ENCODE data around the gene FBXO7.
"Not testable (repeated sequence)": the region's sequence is repeated elsewhere in the genome, so short reads cannot be mapped to it uniquely, and the experiment has no call there.

FBXO7 gene

DNA sequence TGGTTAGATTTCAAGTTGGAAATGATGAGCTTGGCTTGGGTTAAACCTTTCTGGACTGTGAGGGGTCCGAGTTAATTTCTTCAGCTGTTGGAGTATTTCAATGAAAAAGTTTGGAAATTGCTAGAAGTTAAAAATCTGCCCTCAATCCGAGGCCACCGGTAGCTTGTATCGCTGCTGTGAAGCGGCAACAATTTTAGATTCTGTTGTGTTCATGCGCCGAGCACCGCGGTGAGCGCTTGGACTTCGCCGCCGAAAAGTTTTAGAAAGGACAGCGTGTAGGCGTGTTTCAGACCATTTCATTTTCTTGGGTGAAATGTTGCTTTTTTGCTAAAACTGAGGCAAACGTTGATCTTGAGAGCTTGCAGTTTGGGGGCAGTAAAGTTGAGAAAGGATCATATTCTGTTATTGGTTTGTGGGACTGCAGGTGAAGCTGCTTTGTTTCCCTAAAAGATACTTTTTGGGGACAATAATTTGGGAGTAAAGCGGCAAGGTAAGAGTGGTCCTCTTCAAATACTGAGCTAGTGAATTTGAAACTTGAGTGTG is 928 bp downstream of the FBXO7 start:
- DNase-seq (ENCODE audit: low read depth): no peak
- peak overlapping the region; percentile 60 for H3K4me3 ChIP-seq (ENCODE audit: control insufficient read depth, low read depth, low read length)
- TF ChIP-seq, protein P1, sequence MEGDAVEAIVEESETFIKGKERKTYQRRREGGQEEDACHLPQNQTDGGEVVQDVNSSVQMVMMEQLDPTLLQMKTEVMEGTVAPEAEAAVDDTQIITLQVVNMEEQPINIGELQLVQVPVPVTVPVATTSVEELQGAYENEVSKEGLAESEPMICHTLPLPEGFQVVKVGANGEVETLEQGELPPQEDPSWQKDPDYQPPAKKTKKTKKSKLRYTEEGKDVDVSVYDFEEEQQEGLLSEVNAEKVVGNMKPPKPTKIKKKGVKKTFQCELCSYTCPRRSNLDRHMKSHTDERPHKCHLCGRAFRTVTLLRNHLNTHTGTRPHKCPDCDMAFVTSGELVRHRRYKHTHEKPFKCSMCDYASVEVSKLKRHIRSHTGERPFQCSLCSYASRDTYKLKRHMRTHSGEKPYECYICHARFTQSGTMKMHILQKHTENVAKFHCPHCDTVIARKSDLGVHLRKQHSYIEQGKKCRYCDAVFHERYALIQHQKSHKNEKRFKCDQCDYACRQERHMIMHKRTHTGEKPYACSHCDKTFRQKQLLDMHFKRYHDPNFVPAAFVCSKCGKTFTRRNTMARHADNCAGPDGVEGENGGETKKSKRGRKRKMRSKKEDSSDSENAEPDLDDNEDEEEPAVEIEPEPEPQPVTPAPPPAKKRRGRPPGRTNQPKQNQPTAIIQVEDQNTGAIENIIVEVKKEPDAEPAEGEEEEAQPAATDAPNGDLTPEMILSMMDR (conservative IDR thresholded peaks at IDR 0.05; ENCODE audit: control insufficient read depth, insufficient read depth, low read depth, low read length): no peak

DNA sequence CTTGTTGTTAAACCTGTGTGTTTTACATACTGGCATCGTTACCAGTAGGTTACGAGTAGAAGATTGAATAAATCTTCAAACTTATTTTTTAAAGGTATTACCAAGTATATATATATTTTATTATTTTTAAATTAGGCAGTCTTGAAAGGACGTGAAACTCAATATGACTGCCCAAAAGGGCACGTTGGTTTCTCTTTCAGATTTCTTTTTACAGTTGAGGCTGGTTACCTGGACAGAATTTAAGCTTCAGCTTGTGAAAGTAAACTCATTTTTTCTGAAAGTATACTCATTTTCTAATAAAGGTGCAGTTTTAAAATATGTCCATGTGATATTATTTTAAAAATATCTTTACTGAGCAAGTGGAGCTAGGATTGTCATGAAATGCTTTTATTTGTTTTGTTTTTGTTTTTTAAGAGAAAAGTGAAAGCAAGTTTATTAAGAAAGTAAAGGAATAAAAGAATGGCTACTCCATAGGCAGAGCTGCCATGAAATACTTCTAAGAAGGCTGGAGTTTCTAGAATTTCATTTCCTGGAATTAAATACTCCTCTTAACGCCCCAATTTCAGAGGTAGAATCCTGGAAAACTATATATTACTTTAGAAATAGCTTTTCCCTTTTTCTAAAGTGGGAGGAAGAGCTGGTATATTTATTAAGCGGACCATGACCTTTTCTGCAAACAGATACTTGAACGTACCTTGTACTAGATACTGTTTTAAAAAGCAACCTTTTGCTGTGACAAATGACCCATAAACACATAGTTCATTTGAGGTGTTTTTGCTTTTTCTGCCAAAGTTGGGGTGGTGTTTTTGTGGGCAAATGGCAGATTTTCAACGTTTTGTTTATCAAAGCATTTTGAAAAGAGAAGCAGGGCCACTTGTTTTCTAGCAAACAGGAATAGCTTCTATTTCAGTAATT is 1.9 kb downstream of the FBXO7 start:
- peak overlapping the region; percentile 60 for H3K4me3 ChIP-seq (ENCODE audit: control insufficient read depth, low read depth, low read length)
- DNase-seq (ENCODE audit: low read depth): no peak
- TF ChIP-seq, protein P1 (conservative IDR thresholded peaks at IDR 0.05; ENCODE audit: control insufficient read depth, insufficient read depth, low read depth, low read length): no peak

DNA sequence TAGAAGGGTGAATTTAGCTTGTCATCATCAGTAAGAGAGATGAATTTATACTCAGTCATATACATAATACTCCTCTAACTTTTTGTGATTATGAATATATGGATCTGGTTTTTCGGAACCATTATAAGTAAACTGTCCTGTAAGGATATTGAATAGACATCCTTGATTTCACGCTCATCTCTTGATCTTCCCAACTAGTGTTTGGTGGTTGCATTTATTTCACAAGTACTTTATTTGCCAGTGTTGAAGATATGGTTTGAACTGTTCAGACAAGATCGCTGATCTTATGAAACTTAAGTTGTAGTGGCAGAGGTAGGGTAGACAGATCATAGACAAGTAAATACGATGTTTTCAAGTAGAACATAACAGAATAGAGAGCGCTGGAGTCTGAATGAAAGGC is 3.0 kb downstream of the FBXO7 start:
- DNase-seq (ENCODE audit: low read depth): no peak
- TF ChIP-seq, protein P1 (conservative IDR thresholded peaks at IDR 0.05; ENCODE audit: control insufficient read depth, insufficient read depth, low read depth, low read length): no peak
- no peak overlapping the region for H3K4me3 ChIP-seq (ENCODE audit: control insufficient read depth, low read depth, low read length)

DNA sequence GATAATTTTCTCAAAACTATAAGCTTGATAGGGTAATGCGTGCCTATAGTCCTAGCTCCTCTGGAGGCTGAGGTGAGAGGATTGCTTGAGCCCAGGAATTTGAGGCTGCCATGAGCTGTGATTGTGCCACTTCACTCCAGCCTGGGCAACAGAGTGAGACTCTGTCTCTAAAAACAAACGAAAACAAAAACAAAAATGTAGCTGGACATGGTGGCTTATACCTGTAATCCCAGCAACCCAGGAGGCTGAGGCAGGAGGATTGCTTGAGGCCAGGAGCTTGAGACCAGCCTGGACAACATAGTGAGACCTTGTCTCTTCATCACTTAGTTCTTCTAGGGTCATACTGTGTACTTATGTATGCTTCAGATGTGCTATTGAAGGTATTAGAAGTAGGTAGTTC is 3.9 kb downstream of the FBXO7 start:
- DNase-seq (ENCODE audit: low read depth): not testable (repeated sequence)

DNA sequence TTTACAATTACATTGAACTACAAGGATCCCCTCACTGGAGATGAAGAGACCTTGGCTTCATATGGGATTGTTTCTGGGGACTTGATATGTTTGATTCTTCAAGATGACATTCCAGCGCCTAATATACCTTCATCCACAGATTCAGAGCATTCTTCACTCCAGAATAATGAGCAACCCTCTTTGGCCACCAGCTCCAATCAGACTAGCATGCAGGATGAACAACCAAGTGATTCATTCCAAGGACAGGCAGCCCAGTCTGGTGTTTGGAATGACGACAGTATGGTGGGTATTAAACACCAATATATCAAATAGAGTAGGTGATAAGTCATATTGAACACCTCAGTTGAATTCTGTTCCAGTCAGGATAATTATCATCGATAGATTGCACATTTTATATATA is 4.4 kb downstream of the FBXO7 start:
- no peak overlapping the region for H3K4me3 ChIP-seq (ENCODE audit: control insufficient read depth, low read depth, low read length)
- TF ChIP-seq, protein P1 (conservative IDR thresholded peaks at IDR 0.05; ENCODE audit: control insufficient read depth, insufficient read depth, low read depth, low read length): no peak
- peak; percentile 59 for DNase-seq (ENCODE audit: low read depth)

More for the DNA sequence above, 3.9 kb downstream of the FBXO7 start:
- H3K4me3 ChIP-seq (ENCODE audit: control insufficient read depth, low read depth, low read length): not testable (repeated sequence)

DNA sequence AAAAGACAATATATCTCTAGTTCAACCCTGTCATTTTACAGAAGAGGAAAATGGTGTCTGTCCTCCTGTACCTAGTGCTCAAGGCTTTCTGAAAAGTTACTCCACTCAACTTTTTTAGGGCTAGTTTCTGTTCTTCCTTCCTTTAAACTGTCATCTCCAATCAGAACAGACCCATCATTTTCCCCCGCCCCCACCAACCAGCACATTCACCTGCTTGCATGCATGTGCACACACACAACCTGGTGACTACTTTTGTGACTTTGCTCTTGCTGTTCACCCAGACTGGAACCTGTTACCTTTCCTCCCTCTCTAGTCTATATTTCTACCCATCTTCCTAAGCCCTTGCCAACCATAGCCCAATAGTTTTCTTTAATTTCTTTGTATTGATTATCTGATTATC is 5.6 kb downstream of the FBXO7 start:
- DNase-seq (ENCODE audit: low read depth): no peak
- TF ChIP-seq, protein P1 (conservative IDR thresholded peaks at IDR 0.05; ENCODE audit: control insufficient read depth, insufficient read depth, low read depth, low read length): no peak
- no peak overlapping the region for H3K4me3 ChIP-seq (ENCODE audit: control insufficient read depth, low read depth, low read length)

DNA sequence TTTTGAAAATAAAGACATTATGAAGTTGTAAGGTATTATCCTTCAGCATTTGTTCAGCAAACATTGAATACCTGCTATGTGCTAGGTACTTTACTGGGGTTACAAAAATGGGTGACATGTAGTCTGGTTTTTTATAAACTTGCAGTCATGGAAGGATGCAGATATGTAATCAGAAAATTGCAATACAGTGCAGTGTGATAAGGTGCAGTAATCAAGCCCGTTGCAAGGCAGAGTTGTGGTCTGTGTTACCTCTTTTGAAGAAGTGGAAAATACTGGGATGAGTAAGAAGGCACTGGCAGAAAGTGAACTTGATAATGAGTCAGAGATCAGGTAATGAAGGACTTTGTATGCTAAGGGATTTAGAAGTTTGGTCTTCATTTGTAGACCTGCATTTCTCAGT is 8.1 kb downstream of the FBXO7 start:
- DNase-seq (ENCODE audit: low read depth): no peak
- TF ChIP-seq, protein P1 (conservative IDR thresholded peaks at IDR 0.05; ENCODE audit: control insufficient read depth, insufficient read depth, low read depth, low read length): no peak
- no peak overlapping the region for H3K4me3 ChIP-seq (ENCODE audit: control insufficient read depth, low read depth, low read length)
